ENCODE measurements around the gene SHROOM2. TPM values are rescaled to one million over a fixed set of nuclear protein-coding genes. Genes with fewer than 3 reads are reported as not detected.

Gene SHROOM2
- polyA plus RNA-seq, 1 donor (not counting 4 experiments of a cell fraction or from before 2014, with no cell fraction given): 3.3 TPM

- H3K79me2 ChIP-seq (ENCODE audit: control insufficient read depth, insufficient read depth, low read length): no peaks in the 10 kb centered on the region
- no peaks in the 10 kb centered on the region for H3K27me3 ChIP-seq (ENCODE audit: control insufficient read depth, extremely low read depth, insufficient read depth, low read length)
- H3K9ac ChIP-seq (ENCODE audit: control insufficient read depth, extremely low read depth, insufficient read depth, low read length): no peak overlapping the region
- no peak overlapping the region for H3K4me3 ChIP-seq (ENCODE audit: control insufficient read depth in 2 of 3, extremely low read depth in 1 of 3, insufficient read depth in 2 of 3, low read depth in 1 of 3, low read length in 3 of 3)
- no peak overlapping the region for H3K4me2 ChIP-seq (ENCODE audit: control insufficient read depth, extremely low read depth, insufficient read depth, low read depth, low read length)
- no peak overlapping the region for H3K27ac ChIP-seq (ENCODE audit: control insufficient read depth, insufficient read depth, low read length)
- dilution Hi-C loops (cut with MboI; ENCODE audit: extremely low pct_ligation_motif_present, low sequenced_read_pairs): no loop called here
- TF ChIP-seq EZH2 (IDR thresholded peaks at IDR 0.05; ENCODE audit: low read length): no peak
- TF ChIP-seq, protein P1, sequence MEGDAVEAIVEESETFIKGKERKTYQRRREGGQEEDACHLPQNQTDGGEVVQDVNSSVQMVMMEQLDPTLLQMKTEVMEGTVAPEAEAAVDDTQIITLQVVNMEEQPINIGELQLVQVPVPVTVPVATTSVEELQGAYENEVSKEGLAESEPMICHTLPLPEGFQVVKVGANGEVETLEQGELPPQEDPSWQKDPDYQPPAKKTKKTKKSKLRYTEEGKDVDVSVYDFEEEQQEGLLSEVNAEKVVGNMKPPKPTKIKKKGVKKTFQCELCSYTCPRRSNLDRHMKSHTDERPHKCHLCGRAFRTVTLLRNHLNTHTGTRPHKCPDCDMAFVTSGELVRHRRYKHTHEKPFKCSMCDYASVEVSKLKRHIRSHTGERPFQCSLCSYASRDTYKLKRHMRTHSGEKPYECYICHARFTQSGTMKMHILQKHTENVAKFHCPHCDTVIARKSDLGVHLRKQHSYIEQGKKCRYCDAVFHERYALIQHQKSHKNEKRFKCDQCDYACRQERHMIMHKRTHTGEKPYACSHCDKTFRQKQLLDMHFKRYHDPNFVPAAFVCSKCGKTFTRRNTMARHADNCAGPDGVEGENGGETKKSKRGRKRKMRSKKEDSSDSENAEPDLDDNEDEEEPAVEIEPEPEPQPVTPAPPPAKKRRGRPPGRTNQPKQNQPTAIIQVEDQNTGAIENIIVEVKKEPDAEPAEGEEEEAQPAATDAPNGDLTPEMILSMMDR (optimal IDR thresholded peaks at IDR 0.05 in 1 of 3, IDR thresholded peaks at IDR 0.05 in 1 of 3, conservative IDR thresholded peaks at IDR 0.05 in 1 of 3; ENCODE audit: extremely low read depth in 1 of 3, insufficient read depth in 2 of 3, low read length in 3 of 3): no peak
- H3K36me3 ChIP-seq (ENCODE audit: control insufficient read depth in 2 of 2, extremely low read depth in 1 of 2, insufficient read depth in 2 of 2, low read length in 2 of 2): no peaks in the 10 kb centered on the region
- FAIRE-seq (no peak), DNase-seq (ENCODE audit: low read depth, low spot score) (no peak)
- H3K9me3 ChIP-seq (ENCODE audit: control insufficient read depth, low read depth, low read length): no peaks in the 10 kb centered on the region
- H3K4me1 ChIP-seq (ENCODE audit: control insufficient read depth, extremely low read depth, insufficient read depth, low read length): peaks cover 13% of the 10 kb centered on the region
- H3K9me1 ChIP-seq (ENCODE audit: control insufficient read depth, extremely low read depth, insufficient read depth, low read length): no peaks in the 10 kb centered on the region
- H4K20me1 ChIP-seq (ENCODE audit: control insufficient read depth, extremely low read depth, insufficient read depth, low read length): no peaks in the 10 kb centered on the region
- H2AFZ ChIP-seq (ENCODE audit: control insufficient read depth, low read length): no peak overlapping the region
These were observed 37.0 kb upstream of the SHROOM2 start for GRCh38 chrX:9749146-9749692.

GRCh38 chrX:9757366-9757765 lies 28.9 kb upstream of the SHROOM2 start:
- Histone ChIP-seq H3K27me3 (ENCODE audit: control insufficient read depth, extremely low read depth, insufficient read depth, low read length) (no peaks in the 10 kb centered on the region), H3K4me1 (ENCODE audit: control insufficient read depth, extremely low read depth, insufficient read depth, low read length) (no peaks in the 10 kb centered on the region), H3K36me3 (ENCODE audit: control insufficient read depth in 2 of 2, extremely low read depth in 1 of 2, insufficient read depth in 2 of 2, low read length in 2 of 2) (no peaks in the 10 kb centered on the region), H3K9ac (ENCODE audit: control insufficient read depth, extremely low read depth, insufficient read depth, low read length) (no peak overlapping the region), H3K27ac (ENCODE audit: control insufficient read depth, insufficient read depth, low read length) (no peak overlapping the region), H4K20me1 (ENCODE audit: control insufficient read depth, extremely low read depth, insufficient read depth, low read length) (no peaks in the 10 kb centered on the region), H3K4me2 (ENCODE audit: control insufficient read depth, extremely low read depth, insufficient read depth, low read depth, low read length) (no peak overlapping the region), H3K9me1 (ENCODE audit: control insufficient read depth, extremely low read depth, insufficient read depth, low read length) (no peaks in the 10 kb centered on the region), H3K79me2 (ENCODE audit: control insufficient read depth, insufficient read depth, low read length) (no peaks in the 10 kb centered on the region), H3K9me3 (ENCODE audit: control insufficient read depth, low read depth, low read length) (peaks cover 3% of the 10 kb centered on the region), H3K4me3 (ENCODE audit: control insufficient read depth in 2 of 3, extremely low read depth in 1 of 3, insufficient read depth in 2 of 3, low read depth in 1 of 3, low read length in 3 of 3) (no peak overlapping the region), H2AFZ (ENCODE audit: control insufficient read depth, low read length) (no peak overlapping the region)
- FAIRE-seq (no peak), DNase-seq (ENCODE audit: low read depth, low spot score) (no peak)
- TF ChIP-seq, protein P1 (optimal IDR thresholded peaks at IDR 0.05 in 1 of 3, IDR thresholded peaks at IDR 0.05 in 1 of 3, conservative IDR thresholded peaks at IDR 0.05 in 1 of 3; ENCODE audit: extremely low read depth in 1 of 3, insufficient read depth in 2 of 3, low read length in 3 of 3): no peak
- no peak for TF ChIP-seq EZH2 (IDR thresholded peaks at IDR 0.05; ENCODE audit: low read length)
- dilution Hi-C loops (cut with MboI; ENCODE audit: extremely low pct_ligation_motif_present, low sequenced_read_pairs): no loop called here

Measured in keratinocyte (primary cell).